Mammary epithelial cell (primary cell): Measurements from ENCODE around the gene NPDC1.

ENCODE experiments used
- CTCF ChIP-seq, 2 donors: IDR thresholded peaks in 1 of 2; conservative IDR thresholded peaks in 1 of 2; 2 replicates each; pipeline ENCODE4 v1.5.1; 2011 to 2012; ENCODE audit warnings: inconsistent platforms in 2 of 2, low read length in 2 of 2, mild to moderate bottlenecking in 2 of 2, control low read depth in 1 of 2, low read depth in 1 of 2; ENCODE audit not compliant: insufficient read depth in 1 of 2; ENCODE audit errors: extremely low read depth in 1 of 2
- EZH2 ChIP-seq: IDR thresholded peaks from 2 replicates; pipeline ENCODE4 v1.6.1; 2012; ENCODE audit warnings: low read length, inconsistent platforms, borderline replicate concordance

- peak in 1 of 2 donors; percentile 2 for TF ChIP-seq CTCF (conservative IDR thresholded peaks at IDR 0.05 in 1 of 2, IDR thresholded peaks at IDR 0.05 in 1 of 2; ENCODE audit: extremely low read depth in 1 of 2, insufficient read depth in 1 of 2, low read depth in 1 of 2, low read length in 2 of 2)
- TF ChIP-seq EZH2: no peak
These were observed 24.9 kb upstream of the NPDC1 start for GRCh38 chr9:137070906-137071275.
